Activated CD8-positive, alpha-beta memory T cell treated with anti-CD3 and anti-CD28 coated beads, Interleukin-2, amount 50 U/mL, for 48 hours (primary cell): ENCODE data around the gene CACFD1.

Experiments
- DNase-seq: peaks from one replicate; pipeline ENCODE4 v3.0.0-alpha.2; 2020

The CACFD1 gene

DNA sequence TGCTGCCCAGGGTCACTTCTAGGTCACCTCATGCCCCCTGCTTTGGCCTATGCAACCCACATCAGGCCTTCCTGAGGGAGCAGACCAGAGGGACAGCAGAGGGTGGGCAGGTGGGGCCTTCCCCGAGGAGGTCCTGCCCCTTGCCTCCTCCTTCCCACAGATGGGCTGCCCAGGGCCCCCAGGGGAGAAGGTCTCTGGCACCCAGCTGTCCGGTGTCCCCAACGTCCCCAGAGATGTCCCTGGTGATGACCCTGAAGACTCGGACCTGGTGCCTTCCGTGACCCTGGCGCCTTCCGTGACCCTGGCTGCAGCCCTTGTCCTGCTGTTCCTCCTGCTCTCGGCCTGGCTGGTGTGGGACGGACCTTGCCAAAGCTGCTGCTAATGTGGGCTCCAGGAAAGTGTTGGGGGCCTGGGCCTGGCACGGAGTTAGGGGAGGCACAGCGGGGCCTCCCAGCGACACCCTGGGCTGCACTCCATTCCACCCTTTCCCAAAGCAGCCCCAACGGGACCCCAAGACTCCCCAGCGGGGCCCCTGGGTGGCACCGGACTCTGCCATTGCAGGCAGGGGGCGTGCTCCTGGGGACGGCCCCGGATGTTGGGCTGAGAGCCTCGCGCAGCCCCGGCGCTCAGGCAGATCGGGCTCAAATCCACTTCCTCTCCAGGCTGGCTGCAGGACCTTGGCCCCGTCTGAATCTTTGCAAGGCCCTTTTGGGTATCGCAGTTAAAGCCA is 25.9 kb downstream of the CACFD1 start:
- DNase-seq, result peak; percentile 69

DNA sequence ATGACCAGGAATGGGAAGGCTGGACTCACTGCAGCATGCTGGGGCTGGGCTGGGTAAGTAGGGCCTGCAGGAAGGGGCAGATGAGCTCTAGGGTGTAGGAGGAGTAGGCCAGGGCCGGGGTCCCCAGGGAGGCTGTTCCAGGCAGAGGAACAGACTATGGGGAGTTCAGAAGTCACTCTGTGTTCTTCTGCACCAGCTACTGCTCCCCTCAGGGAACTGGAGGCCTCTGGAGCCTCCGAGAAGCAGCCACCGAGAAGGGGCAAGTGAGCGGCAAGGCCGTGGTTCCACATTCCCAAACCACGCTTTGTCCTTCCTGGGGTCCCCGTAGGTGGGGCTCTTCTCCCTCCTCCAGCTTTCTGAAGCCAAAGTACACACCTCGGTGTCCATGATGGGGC is 27.6 kb downstream of the CACFD1 start:
- DNase-seq, result no peak

DNA sequence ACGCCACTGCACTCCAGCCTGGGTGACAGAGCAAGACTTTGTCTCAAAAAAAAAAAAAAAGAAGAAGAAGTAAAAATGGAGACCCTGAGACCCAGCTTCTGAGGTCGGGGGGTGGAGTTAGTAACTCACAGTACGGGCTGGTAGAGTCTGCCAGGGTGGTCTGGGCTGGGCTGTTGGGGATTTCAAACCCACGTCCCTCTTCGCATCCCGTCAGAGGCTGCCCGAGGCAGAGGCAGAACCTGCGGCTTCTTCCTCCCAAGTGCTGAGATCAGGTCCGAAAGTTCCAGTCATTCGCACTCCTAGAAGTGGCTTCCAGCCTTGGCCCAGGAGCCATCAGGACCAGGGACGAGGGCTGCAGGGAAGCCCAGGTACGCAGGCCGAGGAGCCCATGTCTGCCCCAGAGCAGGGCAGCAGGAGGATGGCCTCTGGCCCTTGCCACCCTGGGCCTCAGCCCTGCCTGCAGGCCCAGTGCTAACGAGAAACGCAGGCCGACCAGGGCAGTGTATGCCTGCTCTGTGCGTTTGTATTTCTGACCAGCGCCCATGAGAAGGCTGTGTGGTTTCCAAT is 29.0 kb downstream of the CACFD1 start:
- DNase-seq, result no peak

DNA sequence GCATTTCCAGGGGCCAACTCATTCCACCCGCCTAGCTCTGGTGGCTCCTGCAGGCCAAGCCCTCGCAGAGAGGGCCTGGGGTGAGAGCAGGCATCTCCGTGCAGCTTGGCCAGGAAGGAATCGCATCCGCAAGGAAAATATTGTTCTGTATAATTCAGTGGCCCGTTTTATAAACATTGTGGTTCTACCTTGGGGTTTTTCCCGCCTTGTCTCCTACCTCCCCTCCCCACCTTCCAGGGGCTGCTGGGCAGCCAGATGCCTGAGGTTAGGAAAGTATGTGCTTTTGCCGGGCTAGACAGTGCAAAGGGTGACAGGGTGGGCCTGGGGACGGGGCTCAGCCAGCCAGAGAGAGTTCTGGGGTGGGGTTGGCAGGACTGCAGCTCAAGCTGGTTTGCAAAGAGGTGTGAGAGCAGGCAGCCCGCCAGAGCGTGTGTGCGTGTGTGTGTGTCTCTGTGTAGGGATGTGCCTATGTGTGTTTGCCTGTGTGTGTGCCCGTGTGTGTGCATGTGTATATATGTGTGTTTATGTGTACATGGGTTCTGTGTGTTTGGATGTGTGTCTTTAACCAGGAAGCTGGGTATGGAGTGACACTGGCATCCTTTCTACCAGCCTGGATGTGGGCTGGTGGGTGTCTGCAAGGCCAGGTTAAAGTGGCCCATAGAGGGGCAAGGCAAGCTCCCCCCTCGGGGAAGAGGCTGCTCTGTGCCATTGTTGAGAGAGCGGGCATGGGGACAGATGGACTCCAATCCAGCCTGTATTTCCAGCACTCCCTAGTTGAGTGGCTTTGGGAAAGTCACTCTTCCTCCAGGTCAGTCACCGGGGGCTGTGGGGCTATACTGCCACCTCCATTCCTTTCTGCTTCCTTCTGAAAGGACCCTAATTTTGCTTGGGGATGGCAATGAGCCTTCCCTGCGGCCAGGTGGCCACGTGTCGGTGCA is 29.7 kb downstream of the CACFD1 start:
- no peak for DNase-seq

DNA sequence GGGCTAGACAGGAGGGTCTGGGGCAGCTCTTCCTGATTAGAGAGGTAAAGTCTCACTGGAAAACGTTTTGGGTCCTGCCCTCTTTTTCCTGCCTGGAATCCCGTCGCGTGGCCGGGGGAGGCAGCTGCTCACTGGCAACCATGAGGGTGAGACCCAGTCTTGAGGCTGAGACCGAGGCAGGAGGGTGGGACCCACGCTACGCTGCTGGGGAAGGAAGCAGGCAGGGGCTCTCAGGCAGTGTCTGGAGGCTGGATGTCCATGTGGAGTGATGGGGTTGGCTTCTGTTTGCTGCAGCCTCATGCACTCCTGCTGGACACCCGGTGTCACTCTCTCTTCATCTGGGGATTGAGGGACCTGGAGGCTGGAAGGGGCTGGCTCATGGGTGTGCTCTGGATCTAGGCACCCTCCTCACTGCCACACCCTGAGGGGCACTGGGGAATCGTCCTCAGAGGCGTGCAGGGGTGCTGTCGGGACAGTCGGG is 30.5 kb downstream of the CACFD1 start:
- DNase-seq, result no peak

DNA sequence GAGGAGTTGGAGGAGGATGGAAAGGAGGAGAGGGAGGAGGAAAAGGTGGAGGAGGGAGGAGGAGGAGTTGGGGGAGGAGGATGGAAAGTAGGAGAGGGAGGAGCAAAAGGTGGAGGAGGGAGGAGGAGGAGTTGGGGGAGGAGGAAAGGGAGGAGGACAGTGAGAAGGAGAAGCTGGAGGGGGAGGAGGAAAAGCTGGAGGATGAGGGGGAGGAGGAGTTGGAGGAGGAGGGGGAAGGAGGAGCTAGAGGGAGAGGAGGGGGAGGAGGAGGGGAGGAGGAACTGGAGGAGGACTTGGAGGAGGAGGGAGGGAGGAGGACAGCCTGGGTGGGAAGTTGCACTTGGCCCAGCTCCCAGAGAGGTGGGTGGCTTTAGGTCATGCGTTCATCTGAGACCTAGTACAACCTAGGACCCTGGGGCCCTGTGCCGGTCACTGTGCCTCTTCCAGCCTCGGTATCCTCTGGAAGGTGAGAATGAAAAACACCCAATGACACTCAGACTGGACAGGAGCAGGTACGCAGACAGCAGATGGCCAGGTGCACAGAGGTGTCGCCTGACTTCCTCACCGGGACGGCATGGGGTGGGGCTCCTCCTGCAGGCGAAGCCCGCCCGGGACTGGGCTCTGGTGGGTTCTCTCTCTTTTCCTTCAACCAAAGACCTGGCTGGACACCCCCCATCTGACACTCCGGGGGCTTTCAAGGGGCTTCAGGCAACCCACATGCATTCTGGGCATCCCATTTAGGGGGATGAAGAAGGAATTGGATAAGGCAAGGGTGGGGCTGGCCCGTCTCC is 31.3 kb downstream of the CACFD1 start:
- no peak for DNase-seq

DNA sequence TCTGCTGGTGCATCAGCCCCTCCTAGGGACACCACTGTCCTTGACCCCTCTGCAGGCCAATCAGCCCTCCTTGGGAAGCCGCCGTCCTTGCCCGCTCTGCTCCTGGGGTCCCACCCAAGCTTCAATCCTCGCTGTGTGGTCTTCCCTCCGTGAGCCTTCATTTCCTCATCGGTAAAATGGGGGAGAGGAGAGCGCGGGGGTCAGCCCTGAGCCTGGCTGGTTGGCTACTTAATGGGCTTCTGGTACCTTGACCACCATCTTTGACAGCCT is 31.8 kb downstream of the CACFD1 start:
- DNase-seq, result no peak

DNA sequence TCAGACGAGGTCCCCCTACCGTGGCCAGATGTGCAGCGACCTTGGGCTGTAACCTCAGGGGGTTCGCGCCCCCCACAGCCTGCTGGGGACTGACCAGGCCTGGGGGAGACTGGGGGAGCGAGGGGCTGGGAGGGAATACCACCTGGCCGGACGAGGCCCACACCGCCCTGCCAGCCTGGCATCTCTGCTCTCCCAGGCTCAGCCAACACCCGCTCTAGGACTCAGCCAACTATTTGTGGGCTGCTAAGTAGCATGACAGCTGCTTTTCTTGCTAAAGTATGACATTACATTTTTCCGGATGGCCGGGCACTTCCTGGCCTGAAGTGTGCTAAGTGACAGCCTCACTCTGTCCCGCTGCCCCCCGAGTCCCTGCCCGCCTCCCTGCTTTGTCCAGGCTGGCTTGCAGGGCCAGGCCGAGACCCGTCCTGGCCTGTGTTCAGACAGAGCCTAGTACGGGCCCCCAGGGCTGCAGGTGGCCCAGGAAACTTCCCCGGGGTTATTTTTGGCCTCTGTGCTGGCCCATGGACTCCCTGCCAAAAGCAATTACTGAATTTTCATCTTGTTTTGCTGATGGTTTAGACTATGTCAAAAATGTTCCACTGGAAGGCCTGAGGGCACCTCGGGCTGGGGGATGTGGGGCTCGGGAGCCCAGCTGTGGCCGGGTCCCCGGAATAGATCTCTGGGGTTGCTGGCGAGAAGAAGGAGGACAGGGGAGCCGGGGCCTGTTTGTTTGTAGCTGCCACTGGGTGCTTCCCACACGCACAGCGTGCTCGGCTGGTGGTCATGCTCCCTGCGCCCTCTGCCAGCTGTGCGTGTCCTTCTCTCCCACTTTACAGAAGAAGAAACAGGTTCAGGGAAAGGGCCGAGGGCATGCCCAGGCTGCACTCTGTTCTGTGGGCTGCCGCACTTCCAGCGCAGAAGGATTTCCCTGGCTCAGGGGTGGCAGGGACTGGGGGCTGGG is 32.6 kb downstream of the CACFD1 start:
- no peak for DNase-seq

DNA sequence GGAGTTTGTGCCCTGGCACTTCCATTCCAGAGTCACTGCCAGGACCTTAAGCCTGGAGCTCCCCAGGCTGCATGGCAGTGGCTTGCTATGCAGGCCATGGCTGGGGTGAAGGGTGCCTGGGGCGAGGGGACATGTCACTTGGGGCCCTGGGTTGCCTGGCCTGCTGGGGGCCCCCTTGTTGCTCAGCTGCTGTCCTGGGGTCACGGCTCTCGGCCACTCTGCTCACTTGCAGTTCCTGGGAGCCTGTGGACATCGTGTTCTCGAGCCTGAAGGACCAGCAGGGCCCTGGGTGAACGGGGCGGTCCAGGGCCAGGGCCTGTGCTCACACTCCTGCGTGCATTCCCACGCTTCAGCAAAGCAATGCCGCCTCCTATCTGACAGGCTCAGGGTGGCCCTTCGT is 33.6 kb downstream of the CACFD1 start:
- DNase-seq, result no peak

DNA sequence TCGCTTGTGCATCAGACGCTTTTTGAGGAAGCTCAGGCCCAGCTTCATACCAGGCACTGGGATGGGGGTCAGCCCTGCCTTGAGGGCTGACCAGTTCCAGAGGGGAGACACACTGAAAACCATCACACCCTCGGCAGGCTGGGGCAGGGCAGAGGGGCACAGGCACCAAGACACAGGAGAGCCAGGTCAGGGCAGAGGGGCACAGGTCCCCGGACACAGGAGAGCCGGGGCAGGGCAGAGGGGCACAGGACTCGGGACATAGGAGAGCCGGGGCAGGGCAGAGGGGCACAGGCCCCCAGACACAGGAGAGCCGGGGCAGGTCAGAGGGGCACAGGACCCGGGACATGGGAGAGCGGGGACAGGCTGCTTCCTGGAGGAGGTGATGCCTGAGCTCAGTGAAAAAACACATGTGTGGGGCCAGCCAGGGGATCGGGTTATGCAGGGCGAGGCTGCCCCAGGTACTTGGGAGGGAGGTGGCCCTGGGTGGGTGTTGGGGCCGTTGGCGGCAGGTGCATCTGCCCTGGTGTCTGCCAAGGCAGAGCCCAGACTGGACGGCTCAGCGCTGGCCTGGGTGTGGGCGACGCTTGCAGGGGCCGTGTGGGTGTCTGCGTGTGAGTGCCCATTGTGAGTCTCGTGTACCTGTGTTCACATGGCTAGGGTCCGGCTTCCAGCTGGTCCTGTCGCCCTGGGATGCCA is 34.2 kb downstream of the CACFD1 start:
- DNase-seq, result no peak

DNA sequence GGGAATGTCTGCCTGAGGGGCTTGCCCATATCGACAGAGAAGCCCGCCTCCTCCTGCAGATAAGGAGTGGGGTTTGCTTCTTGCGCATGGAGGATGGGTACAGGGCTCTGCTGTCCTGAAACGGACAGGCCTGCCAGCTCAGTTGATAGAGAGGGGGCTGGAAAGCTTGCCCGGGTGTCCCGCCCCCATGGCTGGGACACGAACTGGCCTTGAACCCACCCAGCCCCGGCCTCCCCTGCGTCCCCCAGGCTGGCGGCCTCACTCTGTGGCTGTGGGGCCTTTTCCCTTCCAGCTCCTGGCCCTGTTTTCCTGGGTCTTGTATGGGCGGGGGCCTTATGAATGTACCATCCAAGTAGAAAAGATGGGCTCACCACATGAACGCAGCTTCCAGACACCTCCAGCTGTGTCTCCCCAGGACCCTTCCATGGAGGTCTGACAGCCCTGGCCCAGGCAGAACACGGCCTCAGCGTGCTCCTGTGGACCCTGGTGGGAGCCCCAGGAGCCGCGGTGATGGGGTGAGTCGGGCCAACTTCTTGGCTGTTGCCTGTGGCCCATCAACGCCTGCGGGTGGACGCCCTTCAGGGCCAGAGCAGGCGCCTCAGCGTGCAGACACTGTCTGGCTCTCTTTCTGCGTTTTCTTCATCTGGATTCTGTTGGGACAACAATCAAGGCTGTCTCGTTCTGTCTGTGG is 35.0 kb downstream of the CACFD1 start:
- DNase-seq, result no peak

DNA sequence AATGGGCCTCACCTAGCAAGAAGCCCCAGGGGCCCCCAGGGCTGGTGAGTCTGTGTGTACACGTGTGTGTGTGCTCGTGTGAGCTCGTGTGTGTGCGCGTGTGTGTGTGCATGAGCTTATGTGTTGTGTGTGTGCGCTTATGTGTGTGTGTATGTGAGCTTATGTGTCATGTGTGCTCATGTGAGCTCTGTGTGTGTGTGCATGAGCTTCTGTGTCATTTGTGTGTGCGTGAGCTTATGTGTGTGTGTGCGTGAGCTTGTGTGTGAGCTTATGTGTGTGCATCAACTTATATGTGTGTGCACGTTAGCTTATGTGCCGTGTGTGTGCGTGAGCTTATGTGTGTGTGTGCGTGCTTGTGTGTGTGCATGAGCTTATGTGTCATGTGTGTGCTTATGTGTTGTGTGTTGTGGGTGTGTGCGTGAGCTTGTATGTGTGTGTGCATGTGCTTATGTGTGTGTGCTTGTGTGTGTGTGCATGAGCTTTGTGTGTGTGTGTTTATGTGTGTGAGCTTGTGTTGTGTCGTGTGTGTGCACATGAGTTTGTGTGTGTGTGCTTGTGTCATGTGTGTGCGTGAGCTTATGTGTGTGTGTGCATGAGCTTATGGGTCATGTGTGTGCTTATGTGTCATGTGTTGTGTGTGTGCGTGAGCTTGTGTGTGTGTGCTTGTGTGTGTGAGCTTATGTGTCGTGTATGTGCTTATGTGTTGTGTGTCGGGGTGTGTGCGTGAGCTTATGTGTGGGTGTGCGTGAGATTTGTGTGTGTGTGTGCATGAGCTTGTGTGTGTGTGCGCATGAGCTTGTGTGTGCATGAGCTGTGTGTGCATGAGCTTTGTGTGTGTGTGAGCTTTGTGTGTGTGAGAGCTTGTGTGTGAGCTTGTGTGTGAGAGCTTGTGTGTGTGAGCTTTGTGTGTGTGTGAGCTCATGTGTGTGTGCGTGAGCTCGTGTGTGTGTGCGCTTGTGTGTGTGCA is 35.8 kb downstream of the CACFD1 start:
- no peak for DNase-seq

DNA sequence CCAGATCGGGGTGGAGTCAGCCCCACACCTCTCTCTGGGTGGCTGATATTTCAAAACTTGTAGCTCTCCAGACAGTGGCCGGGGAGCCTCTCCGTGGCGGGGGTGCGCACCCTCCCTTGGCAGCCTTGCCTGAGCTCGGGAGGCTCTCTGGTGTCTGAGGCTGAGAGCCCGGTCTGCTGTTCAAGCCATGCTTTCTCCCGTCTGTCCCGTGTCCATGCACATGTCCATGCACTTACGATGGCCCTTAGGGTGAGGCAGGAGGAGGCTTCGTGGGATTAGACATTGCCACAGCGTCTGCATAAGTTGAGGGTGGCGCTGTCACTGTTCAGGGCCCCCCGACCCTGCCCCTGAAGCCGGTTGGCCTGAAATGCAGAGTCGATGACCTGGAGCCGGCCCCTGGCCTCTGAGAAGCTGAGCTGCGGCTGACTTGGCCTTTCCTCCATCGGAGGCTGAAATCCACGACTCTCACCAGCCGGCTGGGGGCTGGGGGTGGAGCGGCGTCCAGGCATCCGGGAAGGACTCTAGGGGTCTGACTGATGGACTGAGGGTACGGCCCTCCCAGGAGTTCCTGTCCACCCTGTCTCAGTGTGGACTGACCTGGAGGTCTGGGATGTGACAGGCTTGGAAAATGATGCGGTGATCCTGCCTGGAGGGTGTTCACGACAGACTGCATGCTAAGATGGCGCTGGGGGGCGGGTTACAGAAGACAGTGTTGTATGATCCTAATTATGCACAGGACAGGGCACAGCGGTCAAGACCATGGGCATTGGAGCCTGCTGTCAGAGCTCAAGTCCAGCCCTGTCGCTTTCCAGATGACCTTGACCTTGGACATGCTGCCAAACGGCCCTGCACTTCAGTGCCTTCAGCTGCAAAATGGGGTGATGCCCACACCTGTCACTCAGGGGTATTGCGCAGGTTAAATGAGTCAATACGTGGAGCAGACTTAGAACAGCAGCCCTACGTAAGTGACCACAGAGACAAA is 37.4 kb downstream of the CACFD1 start:
- DNase-seq, result no peak

DNA sequence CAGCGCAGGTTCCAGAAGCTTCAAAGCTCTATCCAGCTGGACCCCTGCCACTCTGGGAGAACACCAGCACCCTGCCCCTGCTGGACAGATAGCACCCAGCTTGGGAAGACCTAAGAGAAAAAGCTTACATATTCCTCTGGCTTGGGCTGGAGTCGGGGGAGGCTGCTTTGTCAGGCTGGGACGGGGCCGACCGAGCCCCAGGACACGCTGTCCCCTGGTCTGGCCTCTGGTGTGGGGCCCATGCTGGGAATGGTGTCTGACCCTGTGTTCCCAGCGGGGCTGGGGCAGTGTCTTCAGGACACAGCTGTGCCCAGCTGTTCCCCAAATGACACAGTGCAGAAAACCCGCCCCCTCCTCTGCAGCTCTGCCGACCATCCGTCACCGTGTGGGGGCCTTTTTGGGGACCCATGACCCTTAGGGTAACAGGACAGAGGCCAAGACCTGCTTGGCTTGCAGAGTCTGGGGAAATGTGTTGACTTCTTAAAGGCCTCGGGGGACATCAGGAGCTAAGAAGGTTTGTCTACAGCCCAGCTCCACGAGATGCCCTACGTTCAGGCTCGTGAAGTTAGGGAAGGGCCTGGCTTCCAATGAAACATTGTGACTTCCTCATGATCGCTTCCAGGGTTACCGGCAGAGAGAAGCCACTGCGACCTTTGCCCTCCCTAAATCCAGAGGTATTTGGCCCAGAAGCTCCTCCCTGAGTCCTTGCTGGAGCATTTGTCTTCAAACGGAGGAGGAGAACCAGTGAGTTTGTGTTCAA is 39.5 kb downstream of the CACFD1 start:
- DNase-seq, result no peak

DNA sequence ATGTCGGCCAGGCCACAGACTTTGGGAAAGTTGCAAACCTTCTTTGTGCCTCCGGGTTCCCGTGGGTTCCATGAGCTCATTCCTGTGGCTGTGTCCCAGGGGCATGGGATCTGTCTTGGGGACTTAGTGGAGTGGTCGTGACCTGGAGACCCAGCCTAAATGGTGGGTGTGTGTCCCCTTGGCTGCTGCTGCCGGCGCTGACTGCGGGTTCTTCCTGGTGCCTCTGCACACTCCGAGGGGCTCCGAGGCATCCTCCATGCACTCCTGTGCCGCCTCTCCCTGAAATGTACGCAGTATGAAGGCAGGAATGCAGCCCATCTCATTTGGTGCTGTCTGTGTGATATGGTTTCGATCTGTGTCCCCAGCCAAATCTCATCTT is 40.1 kb downstream of the CACFD1 start:
- no peak for DNase-seq

DNA sequence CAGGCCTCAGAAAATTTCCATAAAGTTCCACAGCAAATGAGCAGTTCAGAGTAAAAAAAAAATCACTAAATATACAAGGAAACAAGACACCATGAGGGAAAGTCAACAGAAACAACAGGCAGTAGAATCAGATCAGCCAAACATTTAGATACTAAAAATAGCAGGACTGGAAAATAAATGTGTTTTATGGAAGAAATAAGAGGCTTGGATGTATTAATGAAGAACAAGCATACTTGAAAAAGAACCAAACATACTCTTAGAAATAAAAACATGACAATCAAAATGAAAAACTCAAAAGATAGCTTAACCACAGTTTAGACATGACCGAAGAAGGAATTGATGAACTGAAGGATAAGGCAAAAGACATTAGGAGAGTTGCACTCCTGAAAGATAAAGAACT is 42.3 kb downstream of the CACFD1 start:
- DNase-seq, result no peak

DNA sequence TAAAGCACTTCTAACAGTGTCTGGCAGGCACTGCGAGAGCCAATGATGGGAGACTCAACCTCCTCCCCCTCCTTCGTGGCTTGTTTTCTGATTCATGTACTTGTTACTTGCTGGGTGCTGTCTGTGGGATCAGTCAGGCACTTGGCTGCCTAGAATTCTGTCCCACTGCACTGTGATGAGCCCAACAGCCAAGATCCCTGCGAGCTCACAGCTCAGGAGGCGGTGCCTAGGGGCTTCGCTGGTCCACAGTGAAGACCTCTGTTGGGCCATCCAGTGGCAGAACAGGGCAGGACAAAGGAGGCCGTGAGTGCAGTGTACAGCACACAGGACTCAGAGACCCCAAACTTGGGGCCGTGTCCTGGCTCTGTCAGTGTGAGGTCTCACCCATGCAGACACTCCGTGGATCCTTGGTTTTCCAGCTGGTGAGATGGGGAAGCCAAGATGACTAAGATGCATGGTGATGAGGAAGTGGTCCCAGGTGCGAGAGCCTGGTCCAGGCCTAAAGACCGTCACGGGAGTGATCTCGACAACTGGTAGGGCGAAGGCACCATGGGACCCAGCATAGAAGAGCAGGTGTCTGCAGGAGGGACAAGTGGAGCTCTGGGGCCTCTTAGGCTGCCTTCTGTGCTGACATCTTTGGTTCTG is 45.5 kb downstream of the CACFD1 start:
- no peak for DNase-seq
